ENCODE data around the gene PHETA2. TPM values are rescaled to one million over a fixed set of nuclear protein-coding genes. Genes with fewer than 3 reads are reported as not detected.

PHETA2 gene
- total and polyA plus RNA-seq, 2 of the 4 experiments (the other 2 are of a cell fraction), result 6.5 to 10.0 TPM

- intact Hi-C loops (cut with micrococcal nuclease), result loop anchor here (2.0 kb wide), 1 partner anchor 113 kb away; no protein-coding TSS in a partner anchor
- peak within 1 kb of the TSS; percentile 98 for H2AFZ ChIP-seq (replicated peaks; ENCODE audit: low read length, poor library complexity)
Measured at GRCh38 chr22:42079319-42080251, 5.5 kb downstream of the PHETA2 start, which contains the start of gene SMDT1. TSS of gene SMDT1 (plus strand) at chr22:42079700. CDS start at chr22:42079769, 69 bp downstream.

More at GRCh38 chr22:42079319-42080251, 5.5 kb downstream of the PHETA2 start, which contains the start of gene SMDT1:
- H2BK5ac ChIP-seq (ENCODE audit: low read depth, low read length, poor library complexity, severe bottlenecking), result peak within 1 kb of the TSS; percentile 76
- peak within 1 kb of the TSS; percentile 46; the same call in 2 of the 3 replicates for H2BK15ac ChIP-seq (ENCODE audit: low read depth, low read length)
- H3K9me1 ChIP-seq (ENCODE audit: insufficient read depth, low read length), result peaks cover 17% of the 10 kb centered on the region; the same call in 1 of the 2 replicates
- no TSS peak for BruUV-seq (replicated peaks)
- peak within 1 kb of the TSS; percentile 59 for H3K4me3 ChIP-seq (ENCODE audit: insufficient read depth, low read depth, low read length)
- ATAC-seq (ENCODE audit: low read depth), result peak; percentile 92
- peaks cover 10% of the 10 kb centered on the region for H3K4me1 ChIP-seq (ENCODE audit: control insufficient read depth, insufficient read depth, low read length)
- peak within 1 kb of the TSS; percentile 86 for H3K56ac ChIP-seq (ENCODE audit: extremely low read depth, insufficient read depth, low read length)
- H3K4me2 ChIP-seq (ENCODE audit: low read depth, low read length), result peak within 1 kb of the TSS; percentile 86
- peak within 1 kb of the TSS; percentile 92 for H2AK5ac ChIP-seq (ENCODE audit: low read depth, low read length)
- dilution Hi-C loops (cut with HindIII; ENCODE audit: low sequenced_read_pairs, unreplicated experiment), result no loop called here
- 0% methylated on average over 36 of the region's 71 CpGs; no CpG with 5 or more reads in 1 of the 2 experiments for WGBS, 2 experiments (ENCODE audit: extremely low coverage in 2 of 2, insufficient read length in 1 of 2)
- peak; percentile 91; the same call in 1 of the 2 replicates for TF ChIP-seq MXI1 (IDR thresholded peaks at IDR 0.05; ENCODE audit: borderline replicate concordance, low read depth, low read length)
- no peak for TF ChIP-seq RCOR1 (IDR thresholded peaks at IDR 0.05; ENCODE audit: insufficient replicate concordance, low read length)
- TF ChIP-seq, protein P1, sequence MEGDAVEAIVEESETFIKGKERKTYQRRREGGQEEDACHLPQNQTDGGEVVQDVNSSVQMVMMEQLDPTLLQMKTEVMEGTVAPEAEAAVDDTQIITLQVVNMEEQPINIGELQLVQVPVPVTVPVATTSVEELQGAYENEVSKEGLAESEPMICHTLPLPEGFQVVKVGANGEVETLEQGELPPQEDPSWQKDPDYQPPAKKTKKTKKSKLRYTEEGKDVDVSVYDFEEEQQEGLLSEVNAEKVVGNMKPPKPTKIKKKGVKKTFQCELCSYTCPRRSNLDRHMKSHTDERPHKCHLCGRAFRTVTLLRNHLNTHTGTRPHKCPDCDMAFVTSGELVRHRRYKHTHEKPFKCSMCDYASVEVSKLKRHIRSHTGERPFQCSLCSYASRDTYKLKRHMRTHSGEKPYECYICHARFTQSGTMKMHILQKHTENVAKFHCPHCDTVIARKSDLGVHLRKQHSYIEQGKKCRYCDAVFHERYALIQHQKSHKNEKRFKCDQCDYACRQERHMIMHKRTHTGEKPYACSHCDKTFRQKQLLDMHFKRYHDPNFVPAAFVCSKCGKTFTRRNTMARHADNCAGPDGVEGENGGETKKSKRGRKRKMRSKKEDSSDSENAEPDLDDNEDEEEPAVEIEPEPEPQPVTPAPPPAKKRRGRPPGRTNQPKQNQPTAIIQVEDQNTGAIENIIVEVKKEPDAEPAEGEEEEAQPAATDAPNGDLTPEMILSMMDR (conservative IDR thresholded peaks at IDR 0.05; ENCODE audit: low read depth, low read length), result no peak
- peak; percentile 70 for TF ChIP-seq USF2 (IDR thresholded peaks at IDR 0.05; ENCODE audit: low read depth, low read length)
- peak; percentile 33; the same call in 1 of the 2 replicates for TF ChIP-seq FOS (IDR thresholded peaks at IDR 0.05; ENCODE audit: low read depth, low read length)
- TF ChIP-seq MAZ (IDR thresholded peaks at IDR 0.05; ENCODE audit: borderline replicate concordance, low read depth, low read length), result no peak
- TF ChIP-seq POLR2A (IDR thresholded peaks at IDR 0.05; ENCODE audit: low read depth, low read length), result peak; percentile 90
- peak; percentile 92 for TF ChIP-seq BHLHE40 (IDR thresholded peaks at IDR 0.05; ENCODE audit: low read depth, low read length)
- no peak within 1 kb of the TSS for H2BK20ac ChIP-seq (ENCODE audit: low read depth, low read length)
- peak within 1 kb of the TSS; percentile 89 for H4K91ac ChIP-seq (ENCODE audit: insufficient read depth, low read depth, low read length)
- peak within 1 kb of the TSS; percentile 97 to 99 for H4K8ac ChIP-seq (ENCODE audit: low read depth in 2 of 2, low read length in 2 of 2)
- peak within 1 kb of the TSS; percentile 96 for H3K14ac ChIP-seq (replicated peaks; ENCODE audit: low read depth, low read length)
- peak within 1 kb of the TSS; percentile 98 for H2AK9ac ChIP-seq (replicated peaks; ENCODE audit: low read depth, low read length, poor library complexity)
- peak within 1 kb of the TSS; percentile 85 for H3K23ac ChIP-seq (ENCODE audit: low read depth, low read length)
- peak within 1 kb of the TSS; percentile 99 for H3K4ac ChIP-seq (ENCODE audit: low read depth, low read length)
- peak within 1 kb of the TSS; percentile 80 for H3K9ac ChIP-seq (ENCODE audit: low read depth, low read length)
- peaks cover 24 to 49% of the 10 kb centered on the region in 2 experiments for H3K79me1 ChIP-seq (ENCODE audit: low read depth in 1 of 2, low read length in 2 of 2)
- H2BK120ac ChIP-seq (ENCODE audit: low read depth, low read length), result peak within 1 kb of the TSS; percentile 94
- peak within 1 kb of the TSS; percentile 26; the same call in 1 of the 2 replicates for H3K18ac ChIP-seq (ENCODE audit: low read depth, low read length)
- in situ Hi-C loops (cut with MboI; ENCODE audit: low sequenced_read_pairs), result no loop called here
- peaks cover 12% of the 10 kb centered on the region for H3K36me3 ChIP-seq (ENCODE audit: control insufficient read depth, insufficient read depth, low read length)
- H3K27me3 ChIP-seq (ENCODE audit: control insufficient read depth, insufficient read depth, low read length), result no peaks in the 10 kb centered on the region
- peak; percentile 97 for DNase-seq
- no peaks in the 10 kb centered on the region for H4K20me1 ChIP-seq (ENCODE audit: insufficient read depth, low read length)
- CTCF ChIA-PET, result no interaction called here
- no peaks in the 10 kb centered on the region for H3K9me3 ChIP-seq (ENCODE audit: control insufficient read depth, insufficient read depth, low read length)
- H3K27ac ChIP-seq (ENCODE audit: insufficient read depth, low read length), result peak within 1 kb of the TSS; percentile 74
- H4K5ac ChIP-seq (ENCODE audit: low read depth, low read length), result peak within 1 kb of the TSS; percentile 77
- POLR2A ChIA-PET (ENCODE audit: unreplicated experiment), result interaction anchor here (0.6 kb wide), 1 partner anchor 149 kb away, joined by 9 read pairs; no protein-coding TSS in a partner anchor

Data from IMR-90 (cell line).